VCaP (cell line): Measurements from ENCODE around the gene CD226.
"Not testable (repeated sequence)": the region's sequence is repeated elsewhere in the genome, so short reads cannot be mapped to it uniquely, and the experiment has no call there.

Experiments used
- H3K27ac ChIP-seq: fragments of 450-650 bp; 2 replicates; pipeline ENCODE4 v1.5.1; 2017
- TF ChIP-seq, protein P1 (sequence below): fragments of 450-650 bp; conservative IDR thresholded peaks from 2 replicates; pipeline ENCODE4 v1.5.1; 2017; ENCODE audit warnings: mild to moderate bottlenecking, moderate library complexity

Gene CD226

GRCh38 chr18:69982417-69982816, 34.7 kb upstream of the CD226 start:
- TF ChIP-seq, protein P1, sequence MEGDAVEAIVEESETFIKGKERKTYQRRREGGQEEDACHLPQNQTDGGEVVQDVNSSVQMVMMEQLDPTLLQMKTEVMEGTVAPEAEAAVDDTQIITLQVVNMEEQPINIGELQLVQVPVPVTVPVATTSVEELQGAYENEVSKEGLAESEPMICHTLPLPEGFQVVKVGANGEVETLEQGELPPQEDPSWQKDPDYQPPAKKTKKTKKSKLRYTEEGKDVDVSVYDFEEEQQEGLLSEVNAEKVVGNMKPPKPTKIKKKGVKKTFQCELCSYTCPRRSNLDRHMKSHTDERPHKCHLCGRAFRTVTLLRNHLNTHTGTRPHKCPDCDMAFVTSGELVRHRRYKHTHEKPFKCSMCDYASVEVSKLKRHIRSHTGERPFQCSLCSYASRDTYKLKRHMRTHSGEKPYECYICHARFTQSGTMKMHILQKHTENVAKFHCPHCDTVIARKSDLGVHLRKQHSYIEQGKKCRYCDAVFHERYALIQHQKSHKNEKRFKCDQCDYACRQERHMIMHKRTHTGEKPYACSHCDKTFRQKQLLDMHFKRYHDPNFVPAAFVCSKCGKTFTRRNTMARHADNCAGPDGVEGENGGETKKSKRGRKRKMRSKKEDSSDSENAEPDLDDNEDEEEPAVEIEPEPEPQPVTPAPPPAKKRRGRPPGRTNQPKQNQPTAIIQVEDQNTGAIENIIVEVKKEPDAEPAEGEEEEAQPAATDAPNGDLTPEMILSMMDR, result no peak
- H3K27ac ChIP-seq, result no peak overlapping the region

- H3K27ac ChIP-seq, result no peak overlapping the region
- TF ChIP-seq, protein P1, result no peak
Measured at GRCh38 chr18:69981948-69982347, 34.3 kb upstream of the CD226 start.

DNA sequence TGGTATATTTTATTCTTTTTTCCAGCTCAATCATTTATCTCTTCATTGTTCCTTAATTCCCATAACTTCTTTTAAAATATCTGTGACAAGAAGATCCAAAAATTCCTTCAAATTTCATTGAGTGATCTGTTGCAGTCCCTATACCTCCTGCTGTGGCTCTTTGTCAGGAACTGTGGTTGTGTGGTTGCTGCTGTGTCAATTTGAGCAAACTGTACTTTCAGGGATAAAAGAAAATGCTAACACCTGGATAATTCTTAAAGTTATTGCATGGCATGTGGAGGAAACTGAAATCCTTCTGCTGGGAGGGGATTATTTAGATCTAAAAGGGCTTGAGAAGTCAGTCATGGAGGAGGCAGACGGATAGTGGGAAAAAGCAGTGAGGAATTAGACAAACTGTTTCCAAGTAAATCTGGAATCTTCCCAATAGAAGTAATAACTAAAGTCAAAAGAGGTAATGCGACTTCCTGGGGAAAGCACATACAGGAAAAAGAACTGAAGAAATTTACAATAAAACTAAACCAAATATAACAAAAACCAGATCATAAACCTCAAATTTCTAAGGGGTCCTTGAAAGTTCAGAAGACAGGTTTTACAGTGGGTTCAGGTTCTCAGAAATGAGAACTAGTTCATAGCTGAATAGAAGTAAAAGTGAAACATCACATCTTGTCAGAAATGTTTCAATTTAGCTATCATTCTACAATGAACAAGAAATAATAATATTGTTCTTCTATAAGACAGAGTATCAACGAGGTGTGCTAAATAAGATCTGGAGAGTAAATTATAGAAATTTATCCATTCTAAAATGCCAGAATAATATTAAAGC, 33.5 kb upstream of the CD226 start:
- TF ChIP-seq, protein P1, result no peak
- H3K27ac ChIP-seq, result peak overlapping the region; percentile 17; the same call in 1 of the 2 replicates

DNA sequence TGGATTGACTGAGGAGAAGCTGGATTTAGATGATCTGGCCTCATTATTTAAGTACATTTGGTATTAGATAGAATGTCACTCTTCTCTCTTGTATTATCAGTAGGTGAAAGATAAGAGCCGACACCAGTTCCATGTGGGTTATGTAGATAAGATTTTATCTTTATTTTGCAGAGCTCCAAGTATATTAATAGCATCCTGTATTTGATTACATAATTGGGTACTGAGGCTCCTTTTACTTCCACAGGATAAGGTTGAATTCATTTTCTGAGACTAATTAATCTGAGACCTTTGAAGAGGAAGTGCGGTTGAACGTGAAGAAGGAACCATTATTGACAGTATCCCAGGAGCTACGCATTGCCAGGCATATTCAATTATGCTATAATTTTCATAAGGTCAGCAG, 32.8 kb upstream of the CD226 start:
- TF ChIP-seq, protein P1, result no peak
- peak overlapping the region; percentile 17; the same call in 1 of the 2 replicates for H3K27ac ChIP-seq

GRCh38 chr18:69978732-69979715, 31.4 kb upstream of the CD226 start:
- TF ChIP-seq, protein P1, result no peak
- no peak overlapping the region for H3K27ac ChIP-seq

DNA sequence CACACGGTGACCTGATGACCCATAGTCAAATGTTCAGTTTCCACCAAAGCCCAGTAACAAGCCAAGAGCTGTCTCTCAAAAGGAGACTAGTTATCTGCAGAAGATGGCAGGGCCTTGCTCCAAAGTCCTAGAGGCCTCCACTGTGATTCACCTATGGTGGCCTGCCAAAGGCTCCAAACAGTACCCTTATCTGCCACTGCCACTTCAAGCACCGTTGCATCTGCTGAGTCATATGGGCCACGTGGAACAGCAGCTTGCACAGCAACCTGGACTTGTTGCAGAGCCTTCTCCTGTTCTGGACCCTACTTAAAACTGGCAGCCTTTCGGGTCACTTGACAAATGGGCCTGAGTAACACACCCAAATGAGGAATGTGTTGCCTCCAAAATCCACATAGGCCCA, 27.6 kb upstream of the CD226 start:
- H3K27ac ChIP-seq, result not testable (repeated sequence)

GRCh38 chr18:69974365-69974764, 26.7 kb upstream of the CD226 start:
- H3K27ac ChIP-seq, result no peak overlapping the region
- TF ChIP-seq, protein P1, result no peak
